ENCODE measurements around the gene CDH12.
"Not testable (repeated sequence)": the region's sequence is repeated elsewhere in the genome, so short reads cannot be mapped to it uniquely, and the experiment has no call there.

- TF ChIP-seq, protein P1, sequence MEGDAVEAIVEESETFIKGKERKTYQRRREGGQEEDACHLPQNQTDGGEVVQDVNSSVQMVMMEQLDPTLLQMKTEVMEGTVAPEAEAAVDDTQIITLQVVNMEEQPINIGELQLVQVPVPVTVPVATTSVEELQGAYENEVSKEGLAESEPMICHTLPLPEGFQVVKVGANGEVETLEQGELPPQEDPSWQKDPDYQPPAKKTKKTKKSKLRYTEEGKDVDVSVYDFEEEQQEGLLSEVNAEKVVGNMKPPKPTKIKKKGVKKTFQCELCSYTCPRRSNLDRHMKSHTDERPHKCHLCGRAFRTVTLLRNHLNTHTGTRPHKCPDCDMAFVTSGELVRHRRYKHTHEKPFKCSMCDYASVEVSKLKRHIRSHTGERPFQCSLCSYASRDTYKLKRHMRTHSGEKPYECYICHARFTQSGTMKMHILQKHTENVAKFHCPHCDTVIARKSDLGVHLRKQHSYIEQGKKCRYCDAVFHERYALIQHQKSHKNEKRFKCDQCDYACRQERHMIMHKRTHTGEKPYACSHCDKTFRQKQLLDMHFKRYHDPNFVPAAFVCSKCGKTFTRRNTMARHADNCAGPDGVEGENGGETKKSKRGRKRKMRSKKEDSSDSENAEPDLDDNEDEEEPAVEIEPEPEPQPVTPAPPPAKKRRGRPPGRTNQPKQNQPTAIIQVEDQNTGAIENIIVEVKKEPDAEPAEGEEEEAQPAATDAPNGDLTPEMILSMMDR (IDR thresholded peaks at IDR 0.05 in 2 of 3, conservative IDR thresholded peaks at IDR 0.05 in 1 of 3; ENCODE audit: control insufficient read depth in 2 of 3, extremely low read depth in 1 of 3, insufficient read depth in 1 of 3, low read depth in 3 of 3, low read length in 3 of 3) = not testable (repeated sequence)
- TF ChIP-seq SP1 (IDR thresholded peaks at IDR 0.05; ENCODE audit: low read depth, low read length); YY1 (IDR thresholded peaks at IDR 0.05; ENCODE audit: low read depth, low read length); ESRRA (IDR thresholded peaks at IDR 0.05; ENCODE audit: low read length): not testable (repeated sequence)
Observed at GRCh38 chr5:22165931-22166330, 687.2 kb downstream of the CDH12 start.

Measured in GM12878 (cell line).